SJSA1 (cell line): ENCODE data around the gene HOPX. TPM values are rescaled to one million over a fixed set of nuclear protein-coding genes. Genes with fewer than 3 reads are reported as not detected.
"Not testable (repeated sequence)": the region's sequence is repeated elsewhere in the genome, so short reads cannot be mapped to it uniquely, and the experiment has no call there.

ENCODE experiments used
- DNase-seq, 2 experiments: peaks; one replicate each; pipeline ENCODE4 v3.0.0-alpha.2; 2015 to 2020; ENCODE audit warnings: low spot score in 2 of 2, low read depth in 1 of 2
- H3K27ac ChIP-seq: fragments of 250-450 bp; sonication (Bioruptor Pico); 2 replicates; pipeline ENCODE4 v1.5.1; 2020; ENCODE audit warnings: mild to moderate bottlenecking, moderate library complexity
- H3K27me3 ChIP-seq: fragments of 250-450 bp; sonication (Bioruptor Pico); replicated peaks from 2 replicates; pipeline ENCODE4 v1.5.1; 2020; ENCODE audit warnings: mild to moderate bottlenecking, moderate library complexity
- H3K36me3 ChIP-seq: fragments of 250-450 bp; sonication (Bioruptor Pico); 2 replicates; pipeline ENCODE4 v1.5.1; 2020; ENCODE audit warnings: mild to moderate bottlenecking
- H3K4me1 ChIP-seq: fragments of 250-450 bp; sonication (Bioruptor Pico); replicated peaks from 2 replicates; pipeline ENCODE4 v1.6.1; 2021; ENCODE audit warnings: mild to moderate bottlenecking
- H3K4me3 ChIP-seq: fragments of 250-450 bp; sonication (Bioruptor Pico); 2 replicates; pipeline ENCODE4 v1.5.1; 2020; ENCODE audit warnings: mild to moderate bottlenecking
- H3K9me3 ChIP-seq: fragments of 250-450 bp; sonication (Bioruptor Pico); replicated peaks from 2 replicates; pipeline ENCODE4 v1.5.1; 2020; ENCODE audit warnings: mild to moderate bottlenecking
- total RNA-seq: library from RNA; depleted of rRNA; stranded (reverse); fragments of >200 nt; shearing (Covaris generic); gene quantifications from 2 replicates; pipeline ENCODE4 v1.2.3, GENCODE V29; 2014; rRNA removed

HOPX gene
- total RNA-seq, 1 experiment from 2014 or later: 4.3 TPM

- Histone ChIP-seq H3K9me3 (no peaks in the 10 kb centered on the region), H3K27me3 (no peaks in the 10 kb centered on the region), H3K4me1 (peaks cover 8% of the 10 kb centered on the region), H3K4me3 (no peak overlapping the region), H3K36me3 (no peaks in the 10 kb centered on the region), H3K27ac (no peak overlapping the region)
- DNase-seq: no peak
These were observed 61.9 kb downstream of the HOPX start for GRCh38 chr4:56619160-56619559.

- H3K27me3 ChIP-seq: no peaks in the 10 kb centered on the region
- H3K9me3 ChIP-seq: no peaks in the 10 kb centered on the region
- no peaks in the 10 kb centered on the region for H3K36me3 ChIP-seq
- H3K4me1 ChIP-seq: peaks cover 11% of the 10 kb centered on the region
- DNase-seq: no peak
- no peak overlapping the region for H3K4me3 ChIP-seq
- no peak overlapping the region for H3K27ac ChIP-seq
These were observed 62.4 kb downstream of the HOPX start for GRCh38 chr4:56618734-56619133.

GRCh38 chr4:56613101-56613862 is 67.8 kb downstream of the HOPX start:
- H3K4me1 ChIP-seq: peaks cover 13% of the 10 kb centered on the region
- H3K27ac ChIP-seq: no peak overlapping the region
- H3K9me3 ChIP-seq: no peaks in the 10 kb centered on the region
- DNase-seq: peak in 1 of 2 experiments; percentile 52
- H3K4me3 ChIP-seq: no peak overlapping the region
- no peaks in the 10 kb centered on the region for H3K27me3 ChIP-seq
- H3K36me3 ChIP-seq: no peaks in the 10 kb centered on the region

GRCh38 chr4:56612282-56612681 is 68.8 kb downstream of the HOPX start:
- Histone ChIP-seq H3K9me3 (no peaks in the 10 kb centered on the region), H3K27me3 (no peaks in the 10 kb centered on the region), H3K36me3 (no peaks in the 10 kb centered on the region), H3K27ac (no peak overlapping the region), H3K4me1 (peaks cover 13% of the 10 kb centered on the region), H3K4me3 (no peak overlapping the region)
- DNase-seq: no peak

GRCh38 chr4:56611501-56611900 is 69.6 kb downstream of the HOPX start:
- no peaks in the 10 kb centered on the region for H3K27me3 ChIP-seq
- 0 out of 2 replicates have a peak, but pooled peaks cover 2% of the 10 kb centered on the region for H3K9me3 ChIP-seq
- H3K27ac ChIP-seq: no peak overlapping the region
- H3K4me1 ChIP-seq: peaks cover 13% of the 10 kb centered on the region
- no peaks in the 10 kb centered on the region for H3K36me3 ChIP-seq
- no peak overlapping the region for H3K4me3 ChIP-seq
- DNase-seq: no peak

- H3K36me3 ChIP-seq, H3K9me3 ChIP-seq, H3K27me3 ChIP-seq, H3K27ac ChIP-seq, DNase-seq, H3K4me3 ChIP-seq: not testable (repeated sequence)
- H3K4me1 ChIP-seq: peaks cover 13% of the 10 kb centered on the region
These were observed 70.9 kb downstream of the HOPX start for GRCh38 chr4:56610170-56610569.

- no peak overlapping the region for H3K4me3 ChIP-seq
- peaks cover 1% of the 10 kb centered on the region for H3K4me1 ChIP-seq
- H3K27me3 ChIP-seq: no peaks in the 10 kb centered on the region
These were observed 73.2 kb downstream of the HOPX start for GRCh38 chr4:56607926-56608325.

GRCh38 chr4:56606385-56606784 is 74.7 kb downstream of the HOPX start:
- Histone ChIP-seq H3K4me1 (no peaks in the 10 kb centered on the region), H3K4me3 (no peak overlapping the region)
- no peak for DNase-seq

More at GRCh38 chr4:56607926-56608325, 73.2 kb downstream of the HOPX start:
- Histone ChIP-seq H3K9me3 (0 out of 2 replicates have a peak, but pooled peaks cover 2% of the 10 kb centered on the region), H3K36me3 (no peaks in the 10 kb centered on the region), H3K27ac (no peak overlapping the region)
- DNase-seq: no peak

GRCh38 chr4:56605464-56605863 is 75.6 kb downstream of the HOPX start:
- H3K4me1 ChIP-seq, H3K4me3 ChIP-seq, H3K9me3 ChIP-seq, H3K27me3 ChIP-seq, H3K36me3 ChIP-seq, H3K27ac ChIP-seq, DNase-seq: not testable (repeated sequence)

More at GRCh38 chr4:56606385-56606784, 74.7 kb downstream of the HOPX start:
- no peak overlapping the region for H3K27ac ChIP-seq
- 0 out of 2 replicates have a peak, but pooled peaks cover 2% of the 10 kb centered on the region for H3K9me3 ChIP-seq
- no peaks in the 10 kb centered on the region for H3K27me3 ChIP-seq
- no peaks in the 10 kb centered on the region for H3K36me3 ChIP-seq

GRCh38 chr4:56603297-56603696 is 77.8 kb downstream of the HOPX start:
- DNase-seq: no peak
- H3K9me3 ChIP-seq: 0 out of 2 replicates have a peak, but pooled peaks cover 2% of the 10 kb centered on the region

More at GRCh38 chr4:56603297-56603696, 77.8 kb downstream of the HOPX start:
- no peaks in the 10 kb centered on the region for H3K36me3 ChIP-seq
- H3K4me1 ChIP-seq: no peaks in the 10 kb centered on the region
- H3K27ac ChIP-seq: no peak overlapping the region
- H3K4me3 ChIP-seq: no peak overlapping the region
- H3K27me3 ChIP-seq: no peaks in the 10 kb centered on the region

Other genes starting within 250 kb of the HOPX start
- gene PPAT, start 245.7 kb downstream of the HOPX start, total RNA-seq: 26.6 and 40.6 TPM in 2 replicates
- 76.2 and 106 TPM in 2 replicates for gene PAICS, start 245.0 kb downstream of the HOPX start, total RNA-seq
- 90.3 and 111 TPM in 2 replicates for gene SRP72, start 213.7 kb downstream of the HOPX start, total RNA-seq
- gene ARL9, start 175.5 kb downstream of the HOPX start, total RNA-seq: 2.5 and 3.1 TPM in 2 replicates
- not detected in 2 replicates for gene SPINK2, start 140.4 kb upstream of the HOPX start, total RNA-seq
- gene REST, start 226.6 kb upstream of the HOPX start, total RNA-seq: 28.9 and 41.8 TPM in 2 replicates